ENCODE measurements around the gene OR6S1. TPM values are rescaled to one million over a fixed set of nuclear protein-coding genes. Genes with fewer than 3 reads are reported as not detected.
A peak's percentile ranks its signal among the peaks of the same experiment; 100 is the strongest.

OR6S1 gene
- polyA plus RNA-seq, 1 donor from 2014 or later, result not detected

GRCh38 chr14:20626274-20626673 lies 15.2 kb downstream of the OR6S1 start:
- Histone ChIP-seq H3K4me3 (ENCODE audit: low read length) (peak overlapping the region; percentile 61), H3K9me3 (ENCODE audit: low read length) (no peaks in the 10 kb centered on the region), H3K27me3 (ENCODE audit: insufficient read depth, low read depth, low read length) (peaks cover 91% of the 10 kb centered on the region), H3K27ac (ENCODE audit: low read length) (no peak overlapping the region), H3K9me2 (ENCODE audit: insufficient read depth, low read length) (no peaks in the 10 kb centered on the region), H4K20me1 (ENCODE audit: insufficient read depth) (no peaks in the 10 kb centered on the region), H3K79me2 (replicated peaks; ENCODE audit: insufficient read depth, low read length) (no peaks in the 10 kb centered on the region), H3K36me3 (ENCODE audit: insufficient read depth, low read length) (no peaks in the 10 kb centered on the region), H3K4me2 (ENCODE audit: low read length) (no peak overlapping the region), H2AFZ (ENCODE audit: low read depth, low read length) (no peak overlapping the region), H3F3A (ENCODE audit: insufficient read depth, low read length, poor library complexity, severe bottlenecking) (no peaks in the 10 kb centered on the region), H3K9ac (ENCODE audit: low read length) (no peak overlapping the region)
- TF ChIP-seq EZH2 (IDR thresholded peaks at IDR 0.05; ENCODE audit: borderline replicate concordance, insufficient read depth, low read length, poor library complexity, severe bottlenecking) (no peak), POLR2AphosphoS5 (IDR thresholded peaks at IDR 0.05) (no peak), TAF1 (IDR thresholded peaks at IDR 0.05; ENCODE audit: low read depth) (no peak), RAD21 (conservative IDR thresholded peaks at IDR 0.05) (no peak), CTCF (IDR thresholded peaks at IDR 0.05; ENCODE audit: poor library complexity, severe bottlenecking) (no peak), SMC3 (conservative IDR thresholded peaks at IDR 0.05; ENCODE audit: poor library complexity) (no peak), REST (IDR thresholded peaks at IDR 0.05; ENCODE audit: borderline replicate concordance) (no peak), MXI1 (conservative IDR thresholded peaks at IDR 0.05; ENCODE audit: poor library complexity, severe bottlenecking) (no peak), EP300 (conservative IDR thresholded peaks at IDR 0.05; ENCODE audit: poor library complexity, severe bottlenecking) (no peak)

- Histone ChIP-seq H3K4me3 (ENCODE audit: low read length) (peak overlapping the region; percentile 61), H2AFZ (ENCODE audit: low read depth, low read length) (no peak overlapping the region), H3K27ac (ENCODE audit: low read length) (no peak overlapping the region), H3K36me3 (ENCODE audit: insufficient read depth, low read length) (no peaks in the 10 kb centered on the region), H3K9me2 (ENCODE audit: insufficient read depth, low read length) (no peaks in the 10 kb centered on the region), H3F3A (ENCODE audit: insufficient read depth, low read length, poor library complexity, severe bottlenecking) (no peaks in the 10 kb centered on the region), H4K20me1 (ENCODE audit: insufficient read depth) (no peaks in the 10 kb centered on the region), H3K4me2 (ENCODE audit: low read length) (peak overlapping the region; percentile 35), H3K9me3 (ENCODE audit: low read length) (no peaks in the 10 kb centered on the region), H3K27me3 (ENCODE audit: insufficient read depth, low read depth, low read length) (peaks cover 74% of the 10 kb centered on the region), H3K9ac (ENCODE audit: low read length) (no peak overlapping the region), H3K79me2 (replicated peaks; ENCODE audit: insufficient read depth, low read length) (no peaks in the 10 kb centered on the region)
- TF ChIP-seq MXI1 (conservative IDR thresholded peaks at IDR 0.05; ENCODE audit: poor library complexity, severe bottlenecking) (no peak), TAF1 (IDR thresholded peaks at IDR 0.05; ENCODE audit: low read depth) (no peak), SMC3 (conservative IDR thresholded peaks at IDR 0.05; ENCODE audit: poor library complexity) (no peak), EZH2 (IDR thresholded peaks at IDR 0.05; ENCODE audit: borderline replicate concordance, insufficient read depth, low read length, poor library complexity, severe bottlenecking) (no peak), EP300 (conservative IDR thresholded peaks at IDR 0.05; ENCODE audit: poor library complexity, severe bottlenecking) (no peak), POLR2AphosphoS5 (IDR thresholded peaks at IDR 0.05) (no peak)
Observed at GRCh38 chr14:20624495-20625070, 16.9 kb downstream of the OR6S1 start.

All from neural cell (in vitro differentiated cells).